Suppressor macrophage treated with lipopolysaccharide for 1 hour (primary cell): Measurements from ENCODE around the gene SPOCD1.
"Not testable (repeated sequence)": the region's sequence is repeated elsewhere in the genome, so short reads cannot be mapped to it uniquely, and the experiment has no call there.

Source experiments
- DNase-seq, 3 donors: peaks; one replicate each; pipeline ENCODE4 v3.0.0-alpha.2; 2020 to 2022

The SPOCD1 gene

GRCh38 chr1:31828926-31829690 is 13.3 kb upstream of the SPOCD1 start:
- DNase-seq, result no peak

- DNase-seq, result no peak
Observed at GRCh38 chr1:31828341-31828740, 12.5 kb upstream of the SPOCD1 start.

GRCh38 chr1:31823780-31824179 is 8.0 kb upstream of the SPOCD1 start:
- no peak for DNase-seq

DNA sequence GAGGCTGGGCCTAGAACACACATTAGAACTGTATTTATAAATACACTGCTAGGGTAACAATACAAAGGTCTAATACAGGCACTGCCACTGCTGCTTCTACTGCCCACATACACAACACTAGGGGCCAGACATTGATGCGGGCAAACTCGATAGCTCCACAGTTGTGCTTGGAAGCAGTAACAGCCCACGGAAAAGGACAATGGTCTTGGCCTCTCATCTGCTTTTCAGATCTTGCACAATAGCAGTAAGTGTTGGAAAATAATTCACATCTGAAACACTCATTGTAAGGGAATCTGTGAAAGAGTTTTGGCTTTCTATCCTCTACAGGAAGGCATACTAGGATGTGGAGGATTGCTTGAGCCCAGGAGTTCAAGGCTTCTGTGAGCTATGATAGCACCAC is 6.9 kb upstream of the SPOCD1 start:
- no peak for DNase-seq

DNA sequence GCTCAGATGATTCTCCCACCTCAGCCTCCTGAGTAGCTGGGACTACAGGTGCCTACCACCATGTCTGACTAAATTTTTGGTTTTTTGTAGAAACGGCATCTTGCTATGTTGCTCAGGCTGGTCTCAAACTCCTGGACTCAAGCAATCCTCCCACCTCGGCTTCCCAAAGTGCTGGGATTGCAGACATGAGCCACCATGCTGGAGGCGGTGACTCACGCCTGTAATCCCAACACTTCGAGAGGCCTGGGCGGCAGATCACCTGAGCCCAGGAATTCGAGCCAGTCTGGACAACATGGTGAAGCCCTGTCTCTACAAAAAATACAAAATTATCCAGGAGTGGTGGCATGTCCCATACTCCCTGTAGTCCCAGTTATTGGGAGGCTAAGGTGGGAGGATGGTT is 4.4 kb upstream of the SPOCD1 start:
- not testable (repeated sequence) for DNase-seq

- DNase-seq, result peak in 2 of 3 donors; percentile 42 to 59
Observed at GRCh38 chr1:31818206-31818605, 2.4 kb upstream of the SPOCD1 start.

DNA sequence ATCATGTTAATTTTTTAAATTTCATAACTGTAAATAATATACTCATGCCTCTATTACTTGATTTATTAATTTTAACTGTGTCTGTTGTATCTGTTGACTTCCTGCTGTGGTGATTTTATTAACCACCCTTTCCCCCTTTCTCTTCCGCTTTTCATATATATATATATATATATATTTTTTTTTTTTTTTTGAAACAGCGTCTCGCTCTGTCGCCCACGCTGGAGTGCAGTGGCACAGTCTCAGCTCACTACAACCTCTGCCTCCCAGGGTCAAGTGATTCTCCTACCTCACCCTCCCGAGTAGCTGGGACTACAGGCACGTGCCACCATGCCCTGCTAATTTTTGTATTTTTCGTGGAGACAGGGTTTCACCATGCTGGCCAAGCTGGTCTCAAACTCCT is 1.1 kb upstream of the SPOCD1 start:
- DNase-seq, result peak; percentile 24 to 59 (median 43)

DNA sequence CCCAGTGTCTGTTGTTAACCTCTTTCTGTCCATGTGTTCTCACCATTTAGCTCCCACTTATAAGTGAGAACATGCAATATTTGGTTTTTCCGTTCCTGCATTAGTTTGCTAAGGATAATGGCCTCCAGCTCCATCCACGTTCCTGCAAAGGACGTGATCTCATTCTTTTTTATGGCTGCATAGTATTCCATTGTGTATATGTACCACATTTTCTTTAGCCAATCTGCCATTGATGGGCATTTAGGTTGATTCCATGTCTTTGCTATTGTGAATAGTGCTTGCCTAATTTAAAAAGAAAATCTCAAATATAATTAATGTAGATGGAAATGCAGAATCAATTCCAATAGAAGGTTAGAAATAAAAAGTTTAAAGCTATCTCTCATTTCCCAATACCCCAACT is 679 bp upstream of the SPOCD1 start:
- DNase-seq, result not testable (repeated sequence)

DNA sequence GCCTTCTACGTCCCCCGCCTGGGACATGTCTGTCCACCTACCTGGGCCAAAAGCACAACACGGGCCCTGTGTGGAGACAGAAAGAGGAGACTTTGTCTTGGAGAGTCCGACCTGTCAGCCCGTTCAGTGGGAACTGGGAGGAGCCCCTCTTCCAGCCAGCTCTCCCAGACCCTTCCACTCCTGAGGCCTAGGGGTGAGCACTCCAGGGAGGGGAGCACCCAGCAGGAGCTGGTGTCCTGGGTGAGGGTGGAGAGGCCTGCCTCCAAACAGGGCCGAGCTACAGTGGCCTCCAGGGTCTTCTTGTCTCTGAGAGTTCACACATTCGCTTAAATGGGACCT is 546 bp downstream of the SPOCD1 start:
- no peak for DNase-seq

DNA sequence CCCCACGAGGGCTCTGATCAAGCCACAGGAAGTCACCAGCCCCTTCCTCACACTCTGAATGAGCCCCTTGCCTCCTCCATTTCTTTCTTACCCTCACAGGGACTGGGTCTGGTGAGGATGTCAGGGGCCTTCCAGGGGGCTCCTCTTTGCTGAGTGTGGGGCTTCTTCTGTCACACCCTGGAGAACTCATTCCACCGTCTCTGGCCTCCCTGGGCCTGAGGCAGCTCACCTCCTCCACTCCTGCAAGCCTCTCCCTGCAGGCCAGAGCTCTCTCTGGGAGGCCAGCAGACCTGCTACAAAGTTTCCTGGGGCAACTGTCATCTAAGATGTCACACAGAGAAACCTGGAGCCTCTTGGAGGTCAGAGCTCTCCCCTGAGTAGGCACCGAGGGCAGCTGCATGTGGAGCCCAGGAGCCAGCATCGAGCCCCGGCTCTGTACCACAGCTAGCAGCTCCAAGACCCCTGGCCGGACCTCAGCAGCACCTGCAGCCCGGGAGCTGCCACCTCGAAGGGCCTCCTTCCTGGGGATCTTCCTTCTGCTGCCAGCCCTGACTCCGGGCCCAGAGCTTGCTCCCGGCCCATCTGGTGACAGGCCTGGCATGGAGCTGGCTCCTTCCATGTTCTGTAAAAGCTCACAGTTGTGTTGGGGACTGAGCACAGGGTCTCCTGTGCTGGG is 1.1 kb downstream of the SPOCD1 start:
- no peak for DNase-seq

DNA sequence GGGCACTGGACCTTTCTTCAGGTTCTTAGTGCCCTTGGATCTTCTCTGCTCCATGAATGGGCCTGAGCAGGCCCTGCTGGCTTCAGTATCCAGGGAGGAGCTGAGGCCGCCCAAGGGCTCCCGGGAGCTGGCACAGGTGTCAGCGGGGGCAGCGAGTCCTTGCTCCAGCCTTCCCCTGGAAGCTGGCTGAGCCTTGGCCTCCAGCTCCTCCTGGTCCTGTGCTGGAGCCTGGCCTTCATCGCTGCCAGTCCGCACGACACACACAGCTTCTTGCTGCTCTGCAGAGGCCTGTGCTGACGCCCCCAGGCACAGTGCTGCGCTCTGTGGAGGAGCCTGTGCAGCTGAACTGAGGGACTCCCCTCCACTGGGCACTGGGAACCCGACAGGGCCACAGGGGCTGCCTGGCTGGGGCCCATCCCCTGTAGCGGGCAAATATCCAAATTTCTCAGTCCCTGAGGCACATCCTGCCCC is 1.7 kb downstream of the SPOCD1 start:
- DNase-seq, result no peak

DNA sequence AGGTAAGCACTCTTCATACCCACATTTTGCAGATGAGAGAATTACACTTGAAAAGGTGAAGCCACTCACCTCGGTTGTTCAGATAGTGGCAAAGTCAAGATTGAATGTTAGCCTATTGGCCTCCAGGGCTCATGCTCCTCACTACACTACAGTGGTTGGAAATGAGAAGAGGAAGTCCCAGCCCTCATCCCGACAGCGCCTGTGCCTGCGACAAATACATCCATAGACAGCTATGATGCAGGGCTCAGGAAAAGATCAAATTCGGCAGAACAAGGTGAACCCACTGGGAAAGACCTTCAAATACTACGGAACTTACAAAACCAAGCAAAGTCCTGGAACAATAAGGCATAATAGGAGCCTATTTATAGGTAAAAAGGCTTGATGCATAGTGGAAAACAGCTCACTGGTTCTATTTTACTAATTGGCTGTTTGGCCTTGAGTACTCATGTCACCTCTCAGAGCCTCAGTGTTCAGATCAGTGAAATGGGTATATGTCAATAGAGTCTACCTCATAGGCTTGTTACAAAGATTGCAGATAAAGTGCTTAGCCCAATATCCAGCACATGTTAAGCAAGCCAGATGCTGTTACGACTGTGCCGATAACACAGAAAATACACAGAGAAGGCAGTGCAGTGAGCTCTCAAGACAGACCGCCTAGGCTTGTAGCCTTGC is 3.5 kb downstream of the SPOCD1 start:
- DNase-seq, result no peak

- no peak for DNase-seq
Observed at GRCh38 chr1:31811605-31812004, 4.2 kb downstream of the SPOCD1 start.

DNA sequence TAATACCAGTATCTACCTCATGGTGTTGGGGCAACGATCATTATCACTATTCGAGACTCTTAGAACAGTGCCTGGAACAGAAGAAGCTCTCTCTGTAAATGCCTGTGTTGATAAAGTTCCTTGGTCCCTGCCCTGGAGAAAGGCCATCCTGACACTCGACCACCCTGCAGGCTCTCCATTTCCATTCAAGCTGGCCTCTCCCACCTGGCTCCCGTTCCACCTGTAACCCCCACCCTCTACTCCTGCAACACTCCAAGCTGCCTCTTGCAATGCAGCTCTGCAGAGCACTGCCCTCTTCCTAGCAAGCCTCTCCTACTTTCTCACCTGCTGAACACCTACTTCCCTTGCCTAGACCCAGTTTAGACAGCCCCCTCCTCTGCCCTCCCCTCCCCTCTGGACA is 6.1 kb downstream of the SPOCD1 start:
- no peak for DNase-seq

DNA sequence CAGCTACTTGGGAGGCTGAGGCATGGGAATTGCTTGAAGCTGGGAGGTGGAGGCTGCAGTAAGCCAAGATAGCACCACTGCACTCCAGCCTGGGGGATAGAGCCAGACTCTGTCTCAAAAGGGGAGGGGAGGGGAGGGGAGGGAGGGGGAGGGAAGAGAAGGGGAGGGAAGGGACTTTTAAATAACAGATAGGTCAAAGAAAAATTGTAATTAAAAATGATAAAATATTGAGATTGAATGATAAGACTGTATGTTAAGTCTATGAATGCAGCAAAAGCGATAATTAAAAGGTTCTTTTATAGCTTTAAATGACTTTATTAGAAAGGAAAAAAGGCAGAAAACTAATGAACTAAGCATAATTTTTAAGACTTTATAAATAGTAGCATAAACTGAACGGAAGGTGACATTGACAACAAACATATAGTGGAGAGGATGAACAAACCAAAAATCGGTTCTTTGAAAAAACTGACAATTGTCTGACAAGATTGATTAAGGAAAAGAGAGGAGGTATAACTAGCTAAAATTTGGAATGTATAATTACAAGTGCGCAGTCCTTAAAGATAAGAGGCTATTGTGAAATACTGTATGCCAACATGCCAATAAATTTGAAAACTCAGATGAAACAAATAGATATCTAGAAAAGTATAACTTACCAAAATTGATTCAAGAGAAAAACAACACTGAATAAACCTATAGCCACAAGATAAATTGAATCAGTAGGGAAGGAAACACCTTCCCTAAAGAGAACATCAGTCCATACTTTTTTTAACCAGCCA is 8.4 kb downstream of the SPOCD1 start:
- DNase-seq, result no peak

DNA sequence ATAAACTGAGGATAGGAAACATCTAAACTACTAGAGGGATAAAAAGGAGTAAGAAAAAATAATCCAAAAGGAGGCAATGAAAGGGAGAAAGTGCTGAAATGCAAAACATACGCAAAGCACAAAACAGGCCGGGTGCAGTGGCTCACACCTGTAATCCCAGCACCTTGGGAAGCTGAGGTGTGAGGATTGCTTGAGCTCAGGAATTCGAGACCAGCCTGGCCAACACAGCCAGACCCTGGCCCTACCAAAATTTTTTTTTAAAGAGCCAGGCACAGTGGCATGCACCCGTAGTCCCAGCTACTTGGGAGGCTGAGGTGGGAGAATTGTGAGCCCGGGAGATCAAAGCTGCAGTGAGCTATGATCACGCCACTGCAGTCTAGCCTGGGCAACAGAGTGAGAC is 10.5 kb downstream of the SPOCD1 start:
- DNase-seq, result no peak

DNA sequence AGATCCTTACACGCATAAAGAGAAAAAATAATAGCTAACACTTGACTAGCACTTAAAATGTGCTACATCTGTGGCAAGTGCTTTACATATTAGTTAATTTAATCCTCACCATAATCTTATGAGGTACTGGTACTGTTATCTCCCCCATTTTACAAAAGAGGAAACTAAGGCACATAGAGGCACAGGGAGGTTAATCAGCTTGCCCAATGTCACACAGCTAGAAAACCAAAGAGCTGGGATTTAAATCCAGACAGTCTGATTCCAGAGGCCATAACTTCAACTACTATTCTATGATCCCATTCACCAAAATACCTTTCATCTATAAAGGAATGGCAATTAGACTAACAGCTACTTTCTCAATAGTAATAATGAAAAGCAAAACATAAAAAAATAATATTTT is 11.7 kb downstream of the SPOCD1 start:
- DNase-seq, result no peak

GRCh38 chr1:31803610-31804009 is 12.2 kb downstream of the SPOCD1 start:
- no peak for DNase-seq

DNA sequence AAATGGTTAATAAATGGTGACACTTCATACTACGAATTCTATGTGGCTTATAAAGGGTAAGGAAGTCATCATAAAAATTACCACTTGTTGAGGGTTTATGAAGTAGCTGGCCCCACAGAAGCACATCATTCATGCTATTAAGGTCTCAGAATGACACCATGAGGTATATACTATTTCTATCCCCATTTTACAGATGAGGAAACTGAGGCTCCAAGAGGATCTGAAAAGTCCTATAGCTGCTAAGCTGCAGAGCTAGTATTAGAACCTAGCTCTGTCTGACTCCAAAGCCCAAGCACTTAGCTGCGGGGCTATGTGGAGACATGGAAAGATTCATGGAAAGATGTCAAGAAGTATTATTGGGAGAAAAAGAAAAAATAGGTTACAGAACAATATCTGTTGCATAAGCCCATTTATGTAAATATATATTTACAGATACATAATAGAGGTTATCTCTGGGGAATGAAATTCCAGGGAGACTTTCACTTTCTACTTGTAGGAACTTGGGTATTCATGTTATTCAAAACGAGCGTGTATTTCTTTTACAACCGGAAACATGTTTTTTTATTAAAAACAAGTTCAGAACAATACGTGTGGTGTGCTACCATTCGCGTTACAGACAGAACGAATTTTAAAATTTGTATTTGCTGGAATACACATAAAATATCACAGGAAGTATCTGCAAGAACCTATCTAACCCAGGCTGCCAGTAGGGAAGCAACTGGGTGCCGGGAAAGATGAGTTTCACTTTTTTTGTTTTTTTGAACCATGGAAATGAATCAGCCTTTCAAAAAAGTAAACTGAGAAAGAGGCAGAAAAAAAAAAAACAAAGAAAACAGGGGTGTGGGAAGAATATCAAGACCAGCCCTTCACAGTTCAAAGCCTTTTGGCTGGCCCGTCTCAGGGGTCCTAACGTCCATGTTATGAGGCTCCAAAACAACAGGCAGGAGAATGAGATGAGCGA is 13.4 kb downstream of the SPOCD1 start:
- peak in 1 of 3 donors; percentile 32 for DNase-seq

DNA sequence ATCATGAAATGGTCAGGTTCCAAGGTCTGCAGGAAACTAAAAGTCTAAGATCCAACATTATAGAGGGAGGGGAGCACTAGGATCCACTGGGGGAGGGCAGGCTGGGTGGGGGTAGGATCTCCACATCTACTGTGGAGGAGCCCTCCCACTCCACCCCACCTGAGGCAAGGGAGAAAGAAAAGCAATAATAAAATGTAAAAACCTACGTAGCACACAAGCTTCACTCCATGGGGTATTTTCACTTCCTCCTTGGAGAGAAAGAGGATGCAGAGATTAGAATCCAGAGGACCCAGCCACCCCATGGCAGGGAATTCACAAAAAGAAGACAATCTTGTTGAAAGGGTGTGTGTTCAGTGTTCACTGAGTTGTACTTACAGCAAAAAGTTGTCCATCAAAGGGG is 14.4 kb downstream of the SPOCD1 start:
- peak; percentile 57 to 63 (median 58) for DNase-seq

DNA sequence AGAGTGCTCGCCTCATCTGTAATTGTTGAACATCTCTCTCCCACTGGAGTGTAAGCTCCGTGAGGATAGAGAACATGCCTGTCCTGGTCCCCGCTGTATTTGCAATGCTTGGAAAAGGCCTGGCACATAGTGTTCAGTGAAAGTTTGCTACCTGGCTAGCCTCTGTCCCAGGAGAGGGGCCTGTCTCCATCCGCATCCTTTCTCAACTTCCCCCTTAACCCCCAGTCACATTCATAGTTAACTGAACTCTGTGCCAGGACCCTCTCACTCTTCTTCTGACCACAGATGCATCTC is 15.2 kb downstream of the SPOCD1 start:
- no peak for DNase-seq
